SW480 (cell line): ENCODE results near the gene ACTRT2.
A peak's percentile ranks its signal among the peaks of the same experiment; 100 is the strongest.

Experiments used
- DNase-seq: peaks from one replicate; pipeline ENCODE4 v3.0.0-alpha.2; 2016; ENCODE audit warnings: low spot score

ACTRT2 gene

GRCh38 chr1:3003039-3003940 is 18.0 kb upstream of the ACTRT2 start:
- DNase-seq, result no peak

GRCh38 chr1:3003941-3004270 is 17.4 kb upstream of the ACTRT2 start:
- DNase-seq, result no peak

- no peak for DNase-seq
Observed at GRCh38 chr1:3004285-3005205, 16.7 kb upstream of the ACTRT2 start.

- no peak for DNase-seq
Observed at GRCh38 chr1:3005771-3006170, 15.5 kb upstream of the ACTRT2 start.

GRCh38 chr1:3007298-3008147 is 13.7 kb upstream of the ACTRT2 start:
- no peak for DNase-seq

GRCh38 chr1:3009021-3009420 is 12.2 kb upstream of the ACTRT2 start:
- no peak for DNase-seq

GRCh38 chr1:3009556-3009955 is 11.7 kb upstream of the ACTRT2 start:
- DNase-seq, result no peak

- no peak for DNase-seq
Observed at GRCh38 chr1:3011127-3011526, 10.1 kb upstream of the ACTRT2 start.

- DNase-seq, result no peak
Observed at GRCh38 chr1:3011631-3012455, 9.4 kb upstream of the ACTRT2 start.

- peak; percentile 10 for DNase-seq
Observed at GRCh38 chr1:3012456-3013291, 8.6 kb upstream of the ACTRT2 start.

- DNase-seq, result no peak
Observed at GRCh38 chr1:3013371-3014049, 7.8 kb upstream of the ACTRT2 start.

- DNase-seq, result no peak
Observed at GRCh38 chr1:3014050-3014440, 7.2 kb upstream of the ACTRT2 start.

GRCh38 chr1:3014443-3015268 is 6.6 kb upstream of the ACTRT2 start:
- no peak for DNase-seq

GRCh38 chr1:3015269-3015635 is 6.0 kb upstream of the ACTRT2 start:
- DNase-seq, result no peak

- DNase-seq, result no peak
Observed at GRCh38 chr1:3015744-3016143, 5.5 kb upstream of the ACTRT2 start.

GRCh38 chr1:3016641-3017439 is 4.4 kb upstream of the ACTRT2 start:
- no peak for DNase-seq

- no peak for DNase-seq
Observed at GRCh38 chr1:3017440-3018050, 3.7 kb upstream of the ACTRT2 start.

- DNase-seq, result no peak
Observed at GRCh38 chr1:3018051-3018471, 3.2 kb upstream of the ACTRT2 start.
